ENCODE measurements around the gene LDAH.

- TF ChIP-seq CTCF (IDR thresholded peaks at IDR 0.05): no peak
- TF ChIP-seq POLR2A (IDR thresholded peaks at IDR 0.05): no peak
Observed at GRCh38 chr2:20852670-20853069, 29.8 kb upstream of the LDAH start.
